Measurements from ENCODE around the gene TBC1D12.
"Not testable (repeated sequence)": the region's sequence is repeated elsewhere in the genome, so short reads cannot be mapped to it uniquely, and the experiment has no call there.

The TBC1D12 gene

GRCh38 chr10:94549221-94549620 is 146.9 kb downstream of the TBC1D12 start:
- DNase-seq: no peak

DNA sequence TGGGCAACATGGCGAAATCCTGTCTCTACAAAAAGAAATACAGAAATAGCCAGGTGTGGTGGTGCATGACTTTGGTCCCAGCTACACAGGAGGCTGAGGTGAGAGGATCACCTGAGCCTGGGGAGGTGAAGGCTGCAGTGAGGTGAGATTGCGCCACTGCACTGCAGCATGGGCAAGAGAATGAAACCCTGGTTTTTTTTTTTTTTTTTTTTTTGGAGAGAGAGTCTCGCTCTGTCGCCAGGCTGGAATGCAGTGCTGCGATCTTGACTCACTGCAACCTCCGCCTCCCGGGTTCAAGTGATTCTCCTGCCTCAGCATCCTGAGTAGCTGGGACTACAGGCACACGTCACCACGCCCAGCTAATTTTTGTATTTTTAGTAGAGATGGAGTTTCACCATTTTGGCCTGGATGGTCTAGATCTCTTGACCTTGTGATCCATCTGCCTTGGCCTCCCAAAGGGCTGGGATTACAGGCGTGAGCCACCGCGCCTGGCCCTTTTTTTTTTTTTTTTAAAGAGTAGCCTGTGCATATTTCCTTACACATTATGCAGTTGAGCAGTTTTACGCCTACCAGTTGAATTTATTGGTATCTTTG is 165.5 kb downstream of the TBC1D12 start:
- not testable (repeated sequence) for DNase-seq

- no peak for DNase-seq
Observed at GRCh38 chr10:94571081-94571480, 168.7 kb downstream of the TBC1D12 start.

GRCh38 chr10:94571528-94571927 is 169.2 kb downstream of the TBC1D12 start:
- DNase-seq: no peak

- DNase-seq: no peak
Observed at GRCh38 chr10:94578790-94579189, 176.4 kb downstream of the TBC1D12 start.

DNA sequence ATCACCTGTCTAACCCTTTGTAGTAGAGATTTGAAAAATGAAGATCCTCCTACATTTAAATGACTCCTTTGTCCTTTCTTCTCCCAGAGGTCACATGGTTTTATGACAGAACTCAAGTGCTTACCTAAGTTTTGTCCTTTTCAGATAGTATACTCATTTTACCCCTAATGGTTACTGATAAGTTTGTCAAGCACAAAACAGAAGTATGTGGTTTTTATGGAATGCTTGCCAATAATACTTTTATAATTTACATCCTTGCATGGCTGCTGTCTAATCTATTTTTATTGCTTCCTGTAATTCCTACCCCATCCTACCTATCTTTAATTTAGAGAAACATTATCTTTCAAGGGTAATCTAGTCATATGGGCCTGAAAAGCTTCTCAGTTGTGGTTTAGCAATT is 180.8 kb downstream of the TBC1D12 start:
- DNase-seq: no peak

All from stimulated activated CD4-positive, alpha-beta T cell treated with anti-CD3 and anti-CD28 coated beads, Interleukin-15, amount 100 ng/mL, for 24 hours (primary cell).